GM21825 (cell line): Measurements from ENCODE around the gene BMF.
"Not testable (repeated sequence)": the region's sequence is repeated elsewhere in the genome, so short reads cannot be mapped to it uniquely, and the experiment has no call there.

Experiments used
- ATAC-seq: cut with Tn5 transposase; IDR thresholded peaks from one replicate; pipeline ENCODE4 v1.9.1; 2021; ENCODE audit warnings: mild to moderate bottlenecking, moderate library complexity; ENCODE audit not compliant: unreplicated experiment

Gene BMF, protein sequence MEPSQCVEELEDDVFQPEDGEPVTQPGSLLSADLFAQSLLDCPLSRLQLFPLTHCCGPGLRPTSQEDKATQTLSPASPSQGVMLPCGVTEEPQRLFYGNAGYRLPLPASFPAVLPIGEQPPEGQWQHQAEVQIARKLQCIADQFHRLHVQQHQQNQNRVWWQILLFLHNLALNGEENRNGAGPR

DNA sequence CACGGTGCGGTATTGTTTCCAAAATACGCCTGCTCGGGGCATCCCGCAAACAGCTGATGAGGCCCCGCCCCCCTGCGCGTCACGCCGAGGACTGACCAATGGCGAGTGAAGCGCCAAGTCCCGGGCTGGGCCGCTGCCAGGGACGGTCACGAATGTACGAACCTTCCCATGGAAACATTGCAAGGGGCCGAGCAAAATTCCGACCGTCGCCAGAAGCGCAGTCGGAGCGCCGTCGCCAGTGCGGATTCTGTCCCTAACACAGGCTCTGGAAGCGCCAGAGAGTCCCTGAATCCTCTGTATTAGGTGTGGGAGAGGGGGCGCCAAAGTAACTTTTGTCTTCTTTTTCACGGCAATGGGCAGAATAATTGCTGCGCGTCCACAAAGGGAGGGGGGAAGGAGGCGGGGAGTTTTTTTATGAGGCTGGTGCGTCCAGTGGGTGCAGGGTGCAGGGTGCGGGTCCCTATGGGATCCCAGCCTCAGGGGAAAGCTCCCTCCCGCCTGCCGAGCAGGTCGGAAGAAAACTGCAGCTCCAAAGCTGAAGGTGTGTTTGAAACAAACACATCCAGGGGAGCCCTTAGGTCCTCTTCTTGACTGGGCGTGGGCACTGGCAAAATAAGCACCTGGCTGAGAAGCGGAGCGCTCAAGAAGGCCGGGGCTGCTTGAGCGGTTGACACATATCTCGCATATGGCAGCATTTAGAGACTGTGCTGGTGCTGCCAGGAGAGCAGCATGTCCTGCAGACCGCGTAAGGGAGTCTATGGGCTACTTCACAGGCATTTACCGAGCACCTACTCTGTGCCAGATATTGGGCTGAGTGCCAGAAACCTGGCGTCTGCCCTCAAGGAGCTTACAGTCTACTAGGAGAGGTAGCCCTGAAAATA lies at the start of gene BMF:
Gene BMF (minus strand): TSS at position 25 of the 881 bp plus-strand sequence. CDS start 2,793 bp downstream, outside the sequence.
- ATAC-seq, result peak; percentile 40

DNA sequence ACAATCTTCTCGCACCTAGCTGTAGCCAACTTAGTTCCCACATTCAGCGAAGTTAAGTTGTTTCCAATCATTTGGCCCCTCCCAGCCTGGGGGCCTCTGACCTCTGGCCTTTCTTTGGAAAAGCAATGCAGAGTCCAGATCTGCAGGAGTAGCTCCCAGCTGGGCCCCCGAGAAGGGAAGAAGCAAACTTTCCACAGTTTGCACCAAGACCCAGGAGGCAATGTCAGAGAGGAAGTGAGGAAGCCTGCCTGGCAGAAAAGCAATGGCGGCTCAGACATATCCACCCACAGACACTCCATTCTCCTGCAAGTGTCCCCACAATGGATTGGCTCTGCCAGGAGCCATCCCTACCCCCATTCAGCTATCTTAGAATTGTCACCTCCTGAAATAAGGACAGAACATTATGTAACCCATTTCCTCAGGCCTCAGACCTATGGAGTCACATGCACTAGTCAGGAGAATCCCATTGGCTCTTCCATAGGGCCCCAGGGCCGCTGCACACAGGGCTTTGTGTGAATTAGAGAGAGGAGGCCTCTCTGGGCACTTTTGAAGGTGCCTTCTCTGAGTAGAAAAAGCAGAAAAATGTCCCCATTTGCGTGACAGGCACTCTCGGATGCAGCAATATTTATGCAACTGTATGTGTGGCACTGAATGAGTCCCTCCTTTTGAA lies 49.2 kb upstream of the BMF start:
- no peak for ATAC-seq

GRCh38 chr15:40155270-40155910 lies 46.7 kb upstream of the BMF start:
- no peak for ATAC-seq

DNA sequence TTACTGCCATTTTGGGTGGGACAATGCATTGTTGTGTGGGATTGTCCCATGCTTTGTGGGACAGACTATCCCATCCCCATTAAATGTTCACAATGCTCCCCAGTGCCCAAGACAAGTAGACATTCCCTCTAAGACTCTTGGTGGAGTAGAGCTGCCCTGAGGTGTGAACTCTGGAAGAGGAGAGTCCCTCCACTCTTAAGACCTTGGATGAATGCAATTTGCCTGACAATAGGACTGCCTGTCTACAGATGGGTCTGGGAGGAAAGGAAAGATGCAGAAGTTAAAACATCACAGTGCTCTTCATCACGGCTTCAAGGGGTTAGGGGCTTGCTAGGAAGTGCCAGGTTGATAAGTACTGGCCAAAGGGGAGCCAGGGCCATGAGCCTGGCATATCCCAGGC lies 46.1 kb upstream of the BMF start:
- not testable (repeated sequence) for ATAC-seq

DNA sequence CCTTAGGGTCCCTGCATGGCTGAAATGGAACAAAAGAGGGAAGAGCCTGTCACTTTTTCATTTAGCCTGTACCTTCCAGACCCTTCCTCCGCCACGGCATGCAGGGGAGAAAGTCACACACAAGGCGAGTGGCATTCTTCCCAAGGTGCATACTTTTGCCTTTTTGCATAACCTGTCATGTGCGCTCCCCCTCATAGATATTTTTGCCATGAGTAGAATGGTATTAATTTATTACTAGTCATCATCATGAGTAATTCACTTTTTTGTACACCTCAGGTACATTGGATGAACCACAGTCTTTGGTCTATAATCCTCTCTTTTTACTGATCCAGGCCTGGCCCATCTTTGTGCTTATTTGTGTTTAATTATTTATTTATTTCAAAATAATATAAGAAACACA lies 43.3 kb upstream of the BMF start:
- ATAC-seq, result no peak

DNA sequence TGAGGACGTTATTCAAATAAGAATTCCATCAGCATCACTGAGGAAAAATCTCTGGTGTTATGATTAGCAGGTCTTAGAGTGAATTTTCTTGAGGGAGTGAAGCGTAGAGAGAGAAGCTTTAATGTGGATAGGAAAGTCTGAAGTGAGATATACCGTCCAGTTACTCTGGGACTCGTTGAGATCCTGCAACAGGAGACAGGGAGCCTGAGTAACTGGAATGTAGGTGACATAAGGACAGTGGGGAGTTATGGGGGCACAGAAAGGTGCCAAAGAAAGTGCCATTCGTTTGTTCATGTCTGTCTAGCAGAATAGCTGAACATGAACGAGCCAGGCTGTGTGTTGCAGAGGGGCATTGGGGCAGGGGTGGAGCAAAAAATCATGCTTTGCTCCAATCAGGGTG lies 42.8 kb upstream of the BMF start:
- ATAC-seq, result no peak

DNA sequence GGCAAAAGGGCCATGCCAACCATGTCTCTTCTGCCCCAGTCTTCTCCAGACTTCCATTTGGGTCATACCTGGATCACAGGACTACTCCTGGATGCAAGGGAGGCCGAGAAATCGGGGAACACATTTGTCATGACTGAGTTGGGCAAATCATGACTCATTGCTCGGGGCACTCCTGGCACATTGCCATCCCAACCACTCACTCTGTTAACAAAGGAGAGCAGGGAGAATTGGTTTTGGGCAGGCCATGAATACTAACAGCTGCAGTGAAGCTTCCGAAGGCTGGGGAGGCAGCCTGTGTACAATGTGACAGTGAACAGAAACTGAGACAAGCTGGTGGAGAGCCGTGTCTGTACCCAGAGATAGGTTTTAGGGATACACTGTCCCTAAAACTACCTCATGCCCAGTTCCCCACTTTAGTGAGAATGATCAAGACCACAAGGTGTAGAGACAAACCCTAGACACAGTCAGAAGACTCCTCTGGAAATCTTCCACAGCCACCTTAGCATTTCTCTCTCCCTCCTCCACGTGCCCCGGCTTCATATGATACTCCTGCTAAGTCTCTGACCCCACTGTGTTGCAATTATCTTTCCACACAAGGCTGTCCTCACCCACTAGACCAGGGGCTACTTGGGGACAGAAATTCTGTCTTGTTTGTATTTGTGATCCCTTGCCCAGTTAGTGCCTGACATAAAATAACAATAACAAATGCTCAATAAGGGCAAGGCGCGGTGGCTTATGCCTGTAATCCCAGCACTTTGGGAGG lies 41.7 kb upstream of the BMF start:
- no peak for ATAC-seq

DNA sequence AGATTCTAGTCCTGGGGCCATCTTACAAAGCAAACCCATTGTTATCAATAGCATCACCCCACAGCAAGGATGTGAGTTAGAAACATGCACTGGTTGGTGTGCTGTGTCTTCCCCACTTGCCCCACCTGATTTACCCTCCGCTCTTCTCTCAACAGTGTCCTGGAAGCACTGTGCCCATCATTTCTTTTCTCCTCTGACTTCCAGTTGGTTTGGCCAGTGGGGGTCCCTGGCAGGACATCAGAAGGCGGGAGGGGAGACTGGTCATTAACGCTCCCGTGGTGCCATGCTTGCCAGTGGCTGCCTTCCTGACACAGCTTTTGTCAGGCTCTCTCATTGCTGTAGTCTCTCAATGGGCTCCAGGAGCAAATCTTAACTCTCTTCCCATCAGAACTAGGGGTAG lies 40.7 kb upstream of the BMF start:
- no peak for ATAC-seq

DNA sequence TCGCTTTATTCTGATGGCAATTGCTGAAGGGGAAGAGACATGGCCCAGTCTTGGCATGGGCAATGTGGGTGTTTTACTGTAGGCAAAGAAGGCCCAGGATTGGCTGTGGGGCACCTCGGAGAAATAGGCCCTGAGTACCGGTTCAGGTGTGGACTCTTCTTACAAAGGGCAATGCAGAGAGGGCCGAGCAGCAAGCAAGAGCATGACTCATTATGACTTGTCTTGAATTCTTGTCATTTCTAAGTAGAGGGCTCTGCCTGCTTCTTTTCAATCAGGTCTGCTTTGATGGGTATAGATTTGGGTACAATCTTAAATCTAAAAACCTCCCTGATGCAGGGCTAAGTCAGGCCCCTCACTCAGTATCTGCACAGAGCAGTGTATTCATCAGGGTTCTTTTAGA lies 37.4 kb upstream of the BMF start:
- ATAC-seq, result no peak

DNA sequence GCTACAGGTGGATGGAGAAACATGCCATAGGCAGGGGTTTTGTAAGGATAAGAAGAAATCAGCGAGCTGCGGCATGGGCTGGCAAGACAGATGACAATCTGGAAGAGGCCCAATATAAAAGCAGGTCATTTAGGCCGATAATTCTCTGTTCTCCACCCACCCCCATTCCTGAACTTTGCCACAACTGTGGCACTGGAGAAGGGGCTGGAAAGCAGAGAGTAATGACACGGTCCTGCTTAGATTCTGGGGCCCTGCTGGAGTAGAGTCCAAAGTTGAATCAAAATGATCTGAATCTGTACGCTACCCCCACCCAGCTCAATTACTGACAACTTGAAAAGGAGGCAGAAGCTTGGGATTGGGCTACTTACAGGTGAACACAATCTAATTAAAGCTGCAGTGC lies 33.7 kb upstream of the BMF start:
- ATAC-seq, result no peak

- ATAC-seq, result not testable (repeated sequence)
Measured at GRCh38 chr15:40138201-40138570, 29.5 kb upstream of the BMF start.

DNA sequence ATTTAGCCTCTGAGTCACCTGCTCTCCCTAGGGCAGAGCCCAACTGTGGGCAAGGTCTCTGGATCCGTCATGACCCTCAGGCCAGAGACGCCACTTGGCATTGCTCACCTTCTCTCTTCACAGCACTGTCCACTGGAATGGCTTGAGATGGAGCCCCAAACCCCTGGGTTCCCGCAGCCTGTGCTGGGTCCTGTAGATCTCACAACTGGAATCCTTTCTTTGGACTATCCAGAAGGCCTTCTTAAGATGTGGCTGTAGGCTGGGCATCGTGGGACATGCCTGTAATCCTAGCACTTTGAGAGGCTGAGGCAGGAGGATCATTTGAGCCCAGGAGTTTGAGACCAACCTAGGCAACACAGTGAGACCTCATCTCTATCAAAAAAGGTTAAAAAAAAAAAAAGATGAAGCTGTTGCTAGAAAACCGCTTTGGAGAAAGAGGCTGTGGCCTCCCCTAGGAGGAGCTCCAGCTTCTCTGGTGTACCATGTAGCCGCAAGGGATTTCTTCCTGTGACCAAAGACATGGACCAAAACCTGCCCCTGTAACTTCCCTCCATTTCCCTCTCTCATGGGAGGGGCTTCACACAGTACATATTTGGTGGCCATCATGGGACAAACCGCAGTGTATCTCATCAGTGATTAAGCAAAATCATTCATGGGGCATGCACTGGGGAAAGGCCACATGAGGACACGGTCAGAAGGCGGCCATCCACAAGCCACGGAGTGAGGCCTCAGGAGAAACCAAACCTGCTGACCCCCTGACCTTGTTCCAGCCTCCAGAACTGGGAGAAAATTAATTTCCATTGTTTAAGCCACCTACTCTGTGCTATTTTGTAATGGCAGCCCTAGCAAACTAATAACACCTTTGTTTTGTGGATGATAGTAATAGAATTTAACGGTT lies 28.9 kb upstream of the BMF start:
- no peak for ATAC-seq

- no peak for ATAC-seq
Measured at GRCh38 chr15:40136470-40137302, 28.0 kb upstream of the BMF start.

DNA sequence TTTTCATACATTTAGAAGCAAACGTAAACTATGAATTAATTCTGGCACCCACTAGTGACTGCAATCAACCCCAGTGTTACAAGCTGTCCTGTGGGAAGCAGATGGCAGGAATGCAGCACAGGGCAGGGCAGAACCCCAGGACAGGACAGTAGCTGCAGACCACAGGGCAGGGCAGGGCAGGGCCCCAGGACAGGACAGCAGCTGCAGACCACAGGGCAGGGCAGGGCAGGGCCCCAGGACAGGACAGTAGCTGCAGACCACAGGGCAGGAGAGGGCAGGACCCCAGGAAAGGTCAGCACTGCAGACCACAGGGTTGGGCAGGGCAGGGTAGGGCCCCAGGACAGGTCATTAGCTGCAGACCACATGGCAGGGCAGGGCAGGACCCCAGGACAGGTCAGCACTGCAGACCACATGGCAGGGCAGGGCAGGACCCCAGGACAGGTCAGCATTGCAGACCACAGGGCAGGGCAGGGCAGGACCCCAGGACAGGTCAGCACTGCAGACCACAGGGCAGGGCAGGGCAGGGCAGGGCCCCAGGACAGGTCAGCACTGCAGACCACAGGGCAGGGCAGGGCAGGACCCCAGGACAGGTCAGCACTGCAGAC lies 27.3 kb upstream of the BMF start:
- not testable (repeated sequence) for ATAC-seq

DNA sequence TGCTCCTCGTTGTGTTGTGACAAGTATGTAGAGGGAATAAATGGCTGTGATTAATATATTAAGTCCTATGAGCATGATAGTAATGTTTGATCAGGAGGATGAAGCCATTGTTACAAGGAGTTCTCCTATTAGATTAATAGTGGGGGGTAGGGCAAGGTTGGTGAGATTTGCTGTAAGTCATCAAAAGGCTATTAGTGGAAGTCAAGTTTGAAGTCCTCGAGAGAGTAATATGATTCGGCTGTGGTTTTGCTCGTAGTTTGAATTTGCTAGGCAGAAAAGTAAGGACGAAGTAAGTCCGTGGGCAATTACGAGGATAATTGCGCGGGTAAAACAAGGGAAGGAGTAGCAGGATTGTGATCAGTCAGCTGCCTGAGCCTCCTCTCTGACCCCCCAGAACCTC lies 26.2 kb upstream of the BMF start:
- no peak for ATAC-seq

DNA sequence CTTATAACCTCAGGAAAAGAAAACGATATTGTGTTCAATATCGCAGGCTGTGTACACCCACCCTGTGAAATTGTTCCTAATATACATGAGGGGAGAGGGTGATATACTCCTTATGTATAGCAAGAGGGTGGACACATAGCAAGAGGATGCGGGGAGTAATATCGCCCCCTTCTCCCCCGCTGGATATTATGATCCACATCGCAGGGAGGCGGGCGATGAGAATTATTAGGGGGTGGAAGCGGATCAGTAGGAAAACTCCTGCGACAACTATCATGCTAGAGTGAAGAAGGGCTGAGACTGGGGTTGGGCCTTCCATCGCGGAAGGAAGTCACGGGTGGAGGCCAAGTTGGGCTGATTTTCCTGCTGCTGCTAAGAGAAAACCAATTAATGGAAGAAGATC lies 24.9 kb upstream of the BMF start:
- no peak for ATAC-seq

DNA sequence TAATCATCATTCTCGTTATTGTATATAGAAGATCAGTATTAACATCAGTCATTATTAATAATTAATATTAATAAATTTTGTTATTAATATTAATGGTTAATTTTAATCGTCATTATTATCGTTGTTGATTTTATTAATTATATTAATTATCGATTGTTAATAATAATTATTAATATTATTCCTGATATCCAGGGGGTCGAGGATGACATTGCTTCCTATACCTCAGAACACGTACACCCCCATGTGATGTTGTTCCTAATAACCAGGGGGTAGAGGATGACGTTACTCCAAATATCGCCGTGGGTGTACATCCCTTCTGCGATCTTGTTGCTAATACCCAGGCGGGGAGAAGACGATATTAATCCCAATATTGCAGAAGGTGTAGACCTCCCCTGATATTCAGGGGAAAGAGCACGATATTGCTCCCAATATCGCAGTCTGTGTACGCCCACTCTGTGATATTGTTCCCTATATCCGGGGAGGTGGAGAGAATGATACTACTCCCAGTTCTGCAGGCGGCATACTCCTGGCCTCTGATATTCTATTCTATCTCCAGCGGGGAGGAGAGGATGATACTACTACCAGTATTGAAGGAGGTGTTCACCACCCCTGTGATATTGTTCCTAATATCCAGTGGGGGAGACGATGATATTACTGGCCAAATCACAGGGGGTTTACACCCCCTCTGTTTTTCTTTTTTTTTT lies 22.3 kb upstream of the BMF start:
- ATAC-seq, result no peak

- ATAC-seq, result no peak
Measured at GRCh38 chr15:40130118-40130517, 21.4 kb upstream of the BMF start.
